ENCODE results near the gene RETREG1. TPM values are rescaled to one million over a fixed set of nuclear protein-coding genes. Genes with fewer than 3 reads are reported as not detected.

The RETREG1 gene
- total and polyA plus RNA-seq, 9 donors: 1.0 to 20.0 (median 4.0) TPM

- TF ChIP-seq EP300 (IDR thresholded peaks at IDR 0.05): no peak
- no peak for TF ChIP-seq CTCF (IDR thresholded peaks at IDR 0.05)
- no peak for TF ChIP-seq POLR2A (IDR thresholded peaks at IDR 0.05)
- intact Hi-C loops (cut with DNase I): no loop called here
These were observed 82.5 kb downstream of the RETREG1 start for GRCh38 chr5:16534280-16534679.

GRCh38 chr5:16531063-16531648 is 85.6 kb downstream of the RETREG1 start:
- DNase-seq: no peak
- Histone ChIP-seq H3K9me3 (no peaks in the 10 kb centered on the region), H3K4me3 (no peak overlapping the region), H3K27me3 (no peaks in the 10 kb centered on the region), H3K4me1 (ENCODE audit: insufficient read depth) (no peaks in the 10 kb centered on the region), H3K27ac (no peak overlapping the region), H3K36me3 (no peaks in the 10 kb centered on the region)
- TF ChIP-seq POLR2A (IDR thresholded peaks at IDR 0.05): no peak
- TF ChIP-seq EP300 (IDR thresholded peaks at IDR 0.05): no peak
- TF ChIP-seq CTCF (IDR thresholded peaks at IDR 0.05): no peak
- WGBS, 3 donors: 70 to 75% (median 73%) methylated on average over 4 of the region's 4 CpGs
- intact Hi-C loops (cut with DNase I): no loop called here

More at GRCh38 chr5:16534280-16534679, 82.5 kb downstream of the RETREG1 start:
- no peaks in the 10 kb centered on the region for H3K9me3 ChIP-seq
- no peaks in the 10 kb centered on the region for H3K36me3 ChIP-seq
- no peaks in the 10 kb centered on the region for H3K4me1 ChIP-seq (ENCODE audit: insufficient read depth)
- H3K27ac ChIP-seq: no peak overlapping the region
- no peaks in the 10 kb centered on the region for H3K27me3 ChIP-seq
- 89 to 92% (median 91%) methylated on average over 1 of the region's 1 CpG for WGBS, 3 donors
- no peak overlapping the region for H3K4me3 ChIP-seq
- no peak for DNase-seq

- no peak for DNase-seq
- Histone ChIP-seq H3K36me3 (no peaks in the 10 kb centered on the region), H3K27me3 (no peaks in the 10 kb centered on the region), H3K9me3 (peaks cover 0 to 4% of the 10 kb centered on the region in 2 donors), H3K4me1 (ENCODE audit: insufficient read depth) (no peaks in the 10 kb centered on the region), H3K4me3 (no peak overlapping the region), H3K27ac (no peak overlapping the region)
- WGBS, 3 donors: 86 to 88% (median 88%) methylated on average over 7 of the region's 7 CpGs
- TF ChIP-seq CTCF (IDR thresholded peaks at IDR 0.05): no peak
- no peak for TF ChIP-seq POLR2A (IDR thresholded peaks at IDR 0.05)
- no peak for TF ChIP-seq EP300 (IDR thresholded peaks at IDR 0.05)
- intact Hi-C loops (cut with DNase I): no loop called here
These were observed 87.5 kb downstream of the RETREG1 start for GRCh38 chr5:16529306-16529705.

GRCh38 chr5:16528382-16529110 is 88.3 kb downstream of the RETREG1 start:
- Histone ChIP-seq H3K27me3 (no peaks in the 10 kb centered on the region), H3K9me3 (peaks cover 0 to 4% of the 10 kb centered on the region in 2 donors), H3K27ac (no peak overlapping the region), H3K4me3 (no peak overlapping the region), H3K4me1 (ENCODE audit: insufficient read depth) (no peaks in the 10 kb centered on the region), H3K36me3 (no peaks in the 10 kb centered on the region)
- no peak for DNase-seq
- no peak for TF ChIP-seq POLR2A (IDR thresholded peaks at IDR 0.05)
- no peak for TF ChIP-seq CTCF (IDR thresholded peaks at IDR 0.05)
- no peak for TF ChIP-seq EP300 (IDR thresholded peaks at IDR 0.05)
- 83 to 88% (median 85%) methylated on average over 7 of the region's 7 CpGs for WGBS, 3 donors
- intact Hi-C loops (cut with DNase I): no loop called here
